Right atrium auricular region (tissue), 2 donors: ENCODE measurements around the gene FBXO44. TPM values are rescaled to one million over a fixed set of nuclear protein-coding genes. Genes with fewer than 3 reads are reported as not detected.

Experiments used
- DNase-seq: peaks from one replicate; pipeline ENCODE4 v3.0.0-alpha.2; 2019; ENCODE audit warnings: low spot score
- H3K27ac ChIP-seq, 2 donors: fragments of 200-600 bp; sonication (generic); 1 replicate in 1 of 2; 2 replicates in 1 of 2; pipeline ENCODE4 v1.5.1; 2016 to 2019
- H3K27me3 ChIP-seq, 2 donors: fragments of 200-600 bp; sonication (generic); one replicate each; pipeline versions ENCODE4 v1.5.1 to v1.6.0; 2017 to 2019
- H3K36me3 ChIP-seq: fragments of 200-600 bp; sonication (generic); one replicate; pipeline ENCODE4 v1.5.1; 2016
- H3K4me1 ChIP-seq, 2 donors: fragments of 200-600 bp; sonication (generic); one replicate each; pipeline versions ENCODE4 v1.5.1 to v1.6.0; 2017 to 2019
- H3K4me3 ChIP-seq, 2 donors: fragments of 200-600 bp; sonication (generic); 1 replicate in 1 of 2; 2 replicates in 1 of 2; pipeline ENCODE4 v1.5.1; 2017 to 2019; ENCODE audit warnings: mild to moderate bottlenecking in 1 of 2, moderate library complexity in 1 of 2
- H3K9me3 ChIP-seq, 2 donors: fragments of 200-600 bp; sonication (generic); one replicate each; pipeline ENCODE4 v1.5.1; 2019
- CTCF ChIP-seq, 2 donors: fragments of 200-600 bp; sonication (generic); IDR thresholded peaks; one replicate each; pipeline ENCODE4 v1.5.1; 2019; ENCODE audit warnings: antibody characterized with exemption in 2 of 2
- total RNA-seq, 2 donors: library from RNA; depleted of rRNA; stranded (reverse); fragments of >200 nt; gene quantifications; one replicate each; pipeline ENCODE4 v1.1.0, GENCODE V29; 2016

FBXO44 gene
- total RNA-seq, 2 donors from 2014 or later, result 15.5 to 20.5 TPM

GRCh38 chr1:11620924-11621323 is 33.8 kb upstream of the FBXO44 start:
- Histone ChIP-seq H3K27ac (no peak overlapping the region), H3K4me3 (no peak overlapping the region), H3K4me1 (no peaks in the 10 kb centered on the region), H3K9me3 (no peaks in the 10 kb centered on the region), H3K27me3 (no peaks in the 10 kb centered on the region), H3K36me3 (no peaks in the 10 kb centered on the region)
- no peak for TF ChIP-seq CTCF (IDR thresholded peaks at IDR 0.05)
- DNase-seq, result no peak

GRCh38 chr1:11622398-11622797 is 32.3 kb upstream of the FBXO44 start:
- H3K27ac ChIP-seq, result no peak overlapping the region
- no peak overlapping the region for H3K4me3 ChIP-seq
- no peak for DNase-seq
- no peaks in the 10 kb centered on the region for H3K4me1 ChIP-seq
- H3K36me3 ChIP-seq, result no peaks in the 10 kb centered on the region
- TF ChIP-seq CTCF (IDR thresholded peaks at IDR 0.05), result no peak
- H3K27me3 ChIP-seq, result no peaks in the 10 kb centered on the region
- H3K9me3 ChIP-seq, result no peaks in the 10 kb centered on the region

- Histone ChIP-seq H3K9me3 (no peaks in the 10 kb centered on the region), H3K4me3 (no peak overlapping the region), H3K27ac (no peak overlapping the region), H3K36me3 (no peaks in the 10 kb centered on the region), H3K4me1 (no peaks in the 10 kb centered on the region), H3K27me3 (no peaks in the 10 kb centered on the region)
- no peak for TF ChIP-seq CTCF (IDR thresholded peaks at IDR 0.05)
- no peak for DNase-seq
Observed at GRCh38 chr1:11623702-11624101, 31.0 kb upstream of the FBXO44 start.

- H3K36me3 ChIP-seq, result no peaks in the 10 kb centered on the region
- H3K27ac ChIP-seq, result no peak overlapping the region
- H3K4me3 ChIP-seq, result no peak overlapping the region
- H3K9me3 ChIP-seq, result no peaks in the 10 kb centered on the region
- TF ChIP-seq CTCF (IDR thresholded peaks at IDR 0.05), result no peak
- no peak for DNase-seq
- H3K27me3 ChIP-seq, result no peaks in the 10 kb centered on the region
- H3K4me1 ChIP-seq, result no peaks in the 10 kb centered on the region
Observed at GRCh38 chr1:11626551-11626950, 28.1 kb upstream of the FBXO44 start.

- H3K27ac ChIP-seq, result no peak overlapping the region
- no peaks in the 10 kb centered on the region for H3K27me3 ChIP-seq
- no peaks in the 10 kb centered on the region for H3K9me3 ChIP-seq
- H3K36me3 ChIP-seq, result no peaks in the 10 kb centered on the region
- no peak overlapping the region for H3K4me3 ChIP-seq
- no peak for TF ChIP-seq CTCF (IDR thresholded peaks at IDR 0.05)
- no peak for DNase-seq
- no peaks in the 10 kb centered on the region for H3K4me1 ChIP-seq
Observed at GRCh38 chr1:11628767-11629166, 25.9 kb upstream of the FBXO44 start.

- Histone ChIP-seq H3K36me3 (no peaks in the 10 kb centered on the region), H3K4me3 (no peak overlapping the region), H3K4me1 (no peaks in the 10 kb centered on the region), H3K27ac (no peak overlapping the region), H3K9me3 (no peaks in the 10 kb centered on the region), H3K27me3 (no peaks in the 10 kb centered on the region)
- no peak for DNase-seq
- TF ChIP-seq CTCF (IDR thresholded peaks at IDR 0.05), result no peak
Observed at GRCh38 chr1:11629184-11630016, 25.3 kb upstream of the FBXO44 start.
